NCI-H1048 (cell line): ENCODE results near the gene PRICKLE2.

Source experiments
- DNase-seq: peaks from one replicate; lab custom pipeline; 2025; lab: John Stamatoyannopoulos, UW

Gene PRICKLE2

GRCh38 chr3:64129581-64129980 lies 95.7 kb downstream of the PRICKLE2 start:
- DNase-seq, result no peak

- no peak for DNase-seq
These were observed 96.2 kb downstream of the PRICKLE2 start for GRCh38 chr3:64129106-64129505.

GRCh38 chr3:64125561-64125960 lies 99.7 kb downstream of the PRICKLE2 start:
- DNase-seq, result no peak

- DNase-seq, result no peak
These were observed 101.3 kb downstream of the PRICKLE2 start for GRCh38 chr3:64123931-64124330.

GRCh38 chr3:64122476-64122875 lies 102.8 kb downstream of the PRICKLE2 start:
- no peak for DNase-seq

- DNase-seq, result no peak
These were observed 103.4 kb downstream of the PRICKLE2 start for GRCh38 chr3:64121750-64122311.

GRCh38 chr3:64120876-64121275 lies 104.4 kb downstream of the PRICKLE2 start:
- DNase-seq, result no peak

- DNase-seq, result no peak
These were observed 107.8 kb downstream of the PRICKLE2 start for GRCh38 chr3:64117483-64117882.

- no peak for DNase-seq
These were observed 110.6 kb downstream of the PRICKLE2 start for GRCh38 chr3:64114651-64115050.

GRCh38 chr3:64111872-64112271 lies 113.4 kb downstream of the PRICKLE2 start:
- DNase-seq, result no peak

GRCh38 chr3:64111083-64111482 lies 114.2 kb downstream of the PRICKLE2 start:
- DNase-seq, result no peak

GRCh38 chr3:64110071-64110470 lies 115.2 kb downstream of the PRICKLE2 start:
- DNase-seq, result no peak

- no peak for DNase-seq
These were observed 115.8 kb downstream of the PRICKLE2 start for GRCh38 chr3:64109438-64109837.

- DNase-seq, result no peak
These were observed 116.4 kb downstream of the PRICKLE2 start for GRCh38 chr3:64108784-64109317.

GRCh38 chr3:64108231-64108630 lies 117.0 kb downstream of the PRICKLE2 start:
- DNase-seq, result no peak

- no peak for DNase-seq
These were observed 118.1 kb downstream of the PRICKLE2 start for GRCh38 chr3:64107190-64107589.

- DNase-seq, result no peak
These were observed 119.5 kb downstream of the PRICKLE2 start for GRCh38 chr3:64105816-64106215.

GRCh38 chr3:64104691-64105111 lies 120.6 kb downstream of the PRICKLE2 start:
- no peak for DNase-seq

GRCh38 chr3:64104006-64104405 lies 121.3 kb downstream of the PRICKLE2 start:
- DNase-seq, result no peak

GRCh38 chr3:64103131-64103530 lies 122.1 kb downstream of the PRICKLE2 start:
- DNase-seq, result no peak

GRCh38 chr3:64102147-64102546 lies 123.1 kb downstream of the PRICKLE2 start:
- DNase-seq, result no peak

GRCh38 chr3:64099316-64099715 lies 126.0 kb downstream of the PRICKLE2 start:
- DNase-seq, result no peak

- no peak for DNase-seq
These were observed 126.6 kb downstream of the PRICKLE2 start for GRCh38 chr3:64098670-64099069.

- DNase-seq, result no peak
These were observed 127.3 kb downstream of the PRICKLE2 start for GRCh38 chr3:64097920-64098319.
